OCI-LY7 (cell line): ENCODE measurements around the gene LRRC73.

ENCODE experiments used
- CTCF ChIP-seq: fragments of 200-600 bp; sonication (generic); conservative IDR thresholded peaks from 2 replicates; pipeline ENCODE4 v1.5.1; 2014; ENCODE audit warnings: mild to moderate bottlenecking, antibody characterized with exemption, low read length, moderate library complexity, mixed read lengths
- EZH2phosphoT487 ChIP-seq: fragments of 200-600 bp; sonication (generic); IDR thresholded peaks from 2 replicates; pipeline ENCODE4 v1.6.1; 2018; ENCODE audit warnings: low read depth, borderline replicate concordance, mild to moderate bottlenecking, mixed run types, antibody characterized with exemption, low read length, moderate library complexity, mixed read lengths

GRCh38 chr6:43472515-43472914 is 37.6 kb downstream of the LRRC73 start:
- TF ChIP-seq CTCF: no peak
- TF ChIP-seq EZH2phosphoT487: no peak
